IPS-18a (cell line): Measurements from ENCODE around the gene SLC20A1.
A peak's percentile ranks its signal among the peaks of the same experiment; 100 is the strongest.

Experiments used
- H3K27ac ChIP-seq: one replicate; pipeline ENCODE4 v1.5.1; 2013; ENCODE audit warnings: low read length
- H3K27me3 ChIP-seq: one replicate; pipeline ENCODE4 v1.6.1; 2013; ENCODE audit warnings: mild to moderate bottlenecking, low read length; ENCODE audit not compliant: control insufficient read depth, insufficient read depth
- H3K36me3 ChIP-seq: one replicate; pipeline ENCODE4 v1.6.1; 2013; ENCODE audit warnings: low read depth, low read length; ENCODE audit not compliant: control insufficient read depth
- H3K4me1 ChIP-seq: one replicate; pipeline ENCODE4 v1.6.1; 2013; ENCODE audit warnings: low read depth, low read length; ENCODE audit not compliant: control insufficient read depth
- H3K4me3 ChIP-seq: one replicate; pipeline ENCODE4 v1.5.1; 2013; ENCODE audit warnings: low read length
- H3K9ac ChIP-seq: one replicate; pipeline ENCODE4 v1.6.1; 2013; ENCODE audit warnings: mild to moderate bottlenecking, low read length, moderate library complexity
- H3K9me3 ChIP-seq: one replicate; pipeline ENCODE4 v1.6.1; 2013; ENCODE audit warnings: low read depth, low read length; ENCODE audit not compliant: control insufficient read depth

Gene SLC20A1, protein sequence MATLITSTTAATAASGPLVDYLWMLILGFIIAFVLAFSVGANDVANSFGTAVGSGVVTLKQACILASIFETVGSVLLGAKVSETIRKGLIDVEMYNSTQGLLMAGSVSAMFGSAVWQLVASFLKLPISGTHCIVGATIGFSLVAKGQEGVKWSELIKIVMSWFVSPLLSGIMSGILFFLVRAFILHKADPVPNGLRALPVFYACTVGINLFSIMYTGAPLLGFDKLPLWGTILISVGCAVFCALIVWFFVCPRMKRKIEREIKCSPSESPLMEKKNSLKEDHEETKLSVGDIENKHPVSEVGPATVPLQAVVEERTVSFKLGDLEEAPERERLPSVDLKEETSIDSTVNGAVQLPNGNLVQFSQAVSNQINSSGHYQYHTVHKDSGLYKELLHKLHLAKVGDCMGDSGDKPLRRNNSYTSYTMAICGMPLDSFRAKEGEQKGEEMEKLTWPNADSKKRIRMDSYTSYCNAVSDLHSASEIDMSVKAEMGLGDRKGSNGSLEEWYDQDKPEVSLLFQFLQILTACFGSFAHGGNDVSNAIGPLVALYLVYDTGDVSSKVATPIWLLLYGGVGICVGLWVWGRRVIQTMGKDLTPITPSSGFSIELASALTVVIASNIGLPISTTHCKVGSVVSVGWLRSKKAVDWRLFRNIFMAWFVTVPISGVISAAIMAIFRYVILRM

GRCh38 chr2:112645310-112646101 is at the start of gene SLC20A1:
Gene SLC20A1 (plus strand): TSS chr2:112645939. CDS start chr2:112646829, 890 bp downstream.
- H3K9ac ChIP-seq = peak within 1 kb of the TSS; percentile 91
- no peaks in the 10 kb centered on the region for H3K9me3 ChIP-seq
- peak within 1 kb of the TSS; percentile 30 for H3K27ac ChIP-seq
- peaks cover 30% of the 10 kb centered on the region for H3K36me3 ChIP-seq
- H3K4me3 ChIP-seq = peak within 1 kb of the TSS; percentile 70
- peaks cover 9% of the 10 kb centered on the region for H3K4me1 ChIP-seq
- H3K27me3 ChIP-seq = peaks cover 14% of the 10 kb centered on the region

DNA sequence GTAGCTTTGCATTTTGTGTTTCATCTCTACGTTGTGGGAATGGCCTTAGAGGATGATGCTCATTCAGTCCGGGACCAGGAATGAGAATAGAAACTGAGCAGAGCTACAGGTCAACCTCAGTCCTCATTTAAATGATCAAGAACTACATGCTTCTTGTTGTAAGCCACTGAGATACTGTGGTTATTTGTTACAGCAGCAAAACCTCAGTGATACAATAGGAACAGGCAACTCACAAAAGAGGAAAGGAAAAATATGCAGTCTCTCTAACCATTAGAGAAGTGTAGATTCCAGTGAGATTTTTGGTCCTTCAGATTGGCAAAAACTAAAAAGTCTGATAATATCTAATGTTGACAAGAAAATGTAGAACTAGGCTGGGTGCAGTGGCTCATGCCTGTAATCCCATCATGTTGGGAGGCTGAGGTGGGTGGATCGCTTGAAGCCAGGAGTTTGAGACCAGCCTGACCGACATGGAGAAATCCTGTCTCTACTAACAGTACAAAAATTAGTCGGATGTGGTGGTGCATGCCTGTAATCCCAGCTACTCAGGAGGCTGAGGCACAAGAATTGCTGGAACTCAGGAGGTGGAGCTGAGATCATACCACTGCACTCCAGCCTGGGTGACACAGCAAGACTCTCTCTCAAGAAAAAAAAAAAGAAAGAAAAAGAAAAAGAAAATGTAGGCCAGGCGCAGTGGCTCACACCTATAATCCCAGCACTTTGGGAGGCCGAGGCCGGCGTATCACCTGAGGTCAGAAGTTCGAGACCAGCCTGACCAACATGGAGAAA is 48.0 kb upstream of the SLC20A1 start:
- Histone ChIP-seq H3K36me3 (no peaks in the 10 kb centered on the region), H3K27me3 (no peaks in the 10 kb centered on the region), H3K4me1 (no peaks in the 10 kb centered on the region), H3K4me3 (no peak overlapping the region), H3K9ac (no peak overlapping the region), H3K27ac (no peak overlapping the region), H3K9me3 (no peaks in the 10 kb centered on the region)

DNA sequence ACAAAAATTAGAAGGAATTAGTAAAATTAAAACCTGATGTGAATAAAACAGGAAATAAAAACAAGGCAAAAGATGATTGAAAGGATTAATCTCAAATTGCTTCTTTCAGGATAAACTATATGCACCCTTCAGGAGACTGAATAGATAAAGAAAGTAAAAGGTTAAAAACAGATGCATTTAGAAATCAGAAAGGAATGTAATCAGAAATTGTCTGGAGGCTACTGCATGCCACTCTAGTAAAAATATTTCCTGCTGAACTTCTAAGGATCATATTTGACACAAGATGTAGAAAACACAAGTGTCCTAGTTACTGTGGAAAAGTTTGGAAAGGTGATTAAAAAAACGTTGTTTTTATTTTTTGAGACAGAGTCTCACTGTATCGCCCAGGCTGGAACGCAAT is 45.1 kb upstream of the SLC20A1 start:
- no peaks in the 10 kb centered on the region for H3K36me3 ChIP-seq
- H3K4me1 ChIP-seq = no peaks in the 10 kb centered on the region
- no peak overlapping the region for H3K27ac ChIP-seq
- no peaks in the 10 kb centered on the region for H3K27me3 ChIP-seq
- no peaks in the 10 kb centered on the region for H3K9me3 ChIP-seq
- H3K4me3 ChIP-seq = no peak overlapping the region
- H3K9ac ChIP-seq = no peak overlapping the region

GRCh38 chr2:112601754-112602153 is 44.0 kb upstream of the SLC20A1 start:
- Histone ChIP-seq H3K4me3 (no peak overlapping the region), H3K36me3 (no peaks in the 10 kb centered on the region), H3K9me3 (no peaks in the 10 kb centered on the region), H3K27me3 (no peaks in the 10 kb centered on the region), H3K27ac (no peak overlapping the region), H3K9ac (no peak overlapping the region), H3K4me1 (no peaks in the 10 kb centered on the region)

DNA sequence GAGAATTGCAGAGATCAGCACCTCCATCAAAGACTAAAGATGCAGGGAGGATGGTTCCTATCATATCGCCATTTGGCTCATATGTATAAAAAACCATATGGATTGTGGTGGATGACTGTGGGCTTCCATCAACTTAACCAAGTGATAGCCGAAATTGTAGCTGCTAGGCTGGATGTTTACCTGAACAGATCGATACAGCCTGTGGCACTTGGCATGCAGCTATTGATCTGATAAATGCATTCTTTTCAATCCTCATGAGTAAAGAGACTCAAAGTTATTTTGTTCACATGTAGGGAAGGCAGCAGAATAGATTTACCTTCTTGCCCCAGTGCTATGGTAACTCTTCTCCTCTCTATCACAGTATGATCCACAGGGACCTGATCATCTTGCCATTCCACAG is 42.8 kb upstream of the SLC20A1 start:
- H3K27me3 ChIP-seq = no peaks in the 10 kb centered on the region
- H3K9me3 ChIP-seq = no peaks in the 10 kb centered on the region
- no peak overlapping the region for H3K9ac ChIP-seq
- H3K36me3 ChIP-seq = no peaks in the 10 kb centered on the region
- H3K4me3 ChIP-seq = no peak overlapping the region
- H3K4me1 ChIP-seq = no peaks in the 10 kb centered on the region
- H3K27ac ChIP-seq = no peak overlapping the region

- Histone ChIP-seq H3K9me3 (no peaks in the 10 kb centered on the region), H3K36me3 (no peaks in the 10 kb centered on the region), H3K4me3 (no peak overlapping the region), H3K27me3 (no peaks in the 10 kb centered on the region), H3K27ac (no peak overlapping the region), H3K9ac (no peak overlapping the region), H3K4me1 (no peaks in the 10 kb centered on the region)
These were observed 42.0 kb upstream of the SLC20A1 start for GRCh38 chr2:112603731-112604130.

DNA sequence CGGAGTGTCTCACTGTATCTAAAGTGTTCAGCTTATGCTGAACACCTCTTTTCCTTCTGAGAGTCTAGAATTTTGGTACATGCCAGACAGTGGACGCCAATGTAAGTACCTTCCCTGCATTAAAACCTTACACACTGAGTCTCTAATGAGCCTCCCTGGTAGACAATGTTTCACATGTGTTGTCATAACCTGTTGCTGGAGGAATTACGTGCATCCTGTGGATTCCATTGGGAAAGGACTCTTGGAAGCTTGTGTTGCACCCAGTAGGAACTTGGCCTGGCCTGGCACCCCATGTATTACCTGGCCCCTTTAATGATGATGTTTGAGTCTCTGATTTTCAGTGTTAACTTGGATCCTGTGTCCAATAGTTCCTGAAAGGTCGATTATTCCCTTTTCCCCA is 40.8 kb upstream of the SLC20A1 start:
- H3K4me1 ChIP-seq = no peaks in the 10 kb centered on the region
- no peak overlapping the region for H3K9ac ChIP-seq
- no peaks in the 10 kb centered on the region for H3K36me3 ChIP-seq
- no peaks in the 10 kb centered on the region for H3K9me3 ChIP-seq
- no peak overlapping the region for H3K4me3 ChIP-seq
- no peaks in the 10 kb centered on the region for H3K27me3 ChIP-seq
- no peak overlapping the region for H3K27ac ChIP-seq

DNA sequence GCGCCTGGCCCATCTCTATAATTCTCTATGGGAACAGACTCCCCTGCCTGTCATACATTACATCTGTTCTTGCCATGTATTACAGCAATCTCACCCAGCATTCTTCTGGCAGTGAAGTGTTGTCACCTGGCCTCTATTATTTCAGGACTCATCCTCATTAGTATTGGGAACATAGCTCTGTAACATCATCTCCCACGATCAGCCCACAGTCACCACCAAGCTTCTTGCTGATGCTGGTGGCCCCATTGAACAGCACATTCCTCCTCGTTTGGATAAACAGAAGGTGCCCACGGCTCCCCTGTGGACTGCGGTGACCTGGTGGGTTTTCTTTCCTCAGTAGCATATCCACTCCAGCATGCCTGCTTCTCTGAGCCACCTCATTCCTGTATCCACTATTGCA is 39.8 kb upstream of the SLC20A1 start:
- no peaks in the 10 kb centered on the region for H3K4me1 ChIP-seq
- no peaks in the 10 kb centered on the region for H3K27me3 ChIP-seq
- no peaks in the 10 kb centered on the region for H3K9me3 ChIP-seq
- no peak overlapping the region for H3K9ac ChIP-seq
- H3K36me3 ChIP-seq = no peaks in the 10 kb centered on the region
- H3K27ac ChIP-seq = no peak overlapping the region
- H3K4me3 ChIP-seq = no peak overlapping the region

- Histone ChIP-seq H3K9ac (no peak overlapping the region), H3K36me3 (no peaks in the 10 kb centered on the region), H3K4me1 (no peaks in the 10 kb centered on the region), H3K27ac (no peak overlapping the region), H3K9me3 (no peaks in the 10 kb centered on the region), H3K27me3 (no peaks in the 10 kb centered on the region), H3K4me3 (no peak overlapping the region)
These were observed 39.2 kb upstream of the SLC20A1 start for GRCh38 chr2:112606547-112606946.

- Histone ChIP-seq H3K27me3 (no peaks in the 10 kb centered on the region), H3K36me3 (no peaks in the 10 kb centered on the region)
These were observed 37.9 kb upstream of the SLC20A1 start for GRCh38 chr2:112607680-112608438.

More at GRCh38 chr2:112607680-112608438, 37.9 kb upstream of the SLC20A1 start:
- H3K27ac ChIP-seq = no peak overlapping the region
- H3K4me3 ChIP-seq = no peak overlapping the region
- no peaks in the 10 kb centered on the region for H3K4me1 ChIP-seq
- no peak overlapping the region for H3K9ac ChIP-seq
- no peaks in the 10 kb centered on the region for H3K9me3 ChIP-seq
